K562 (cell line): Measurements from ENCODE around the gene OXSR1. TPM values are rescaled to one million over a fixed set of nuclear protein-coding genes. Genes with fewer than 3 reads are reported as not detected.
A peak's percentile ranks its signal among the peaks of the same experiment; 100 is the strongest.

Source experiments
- ELF4 ChIP-seq: fragments of 450-650 bp; formaldehyde crosslinking; IDR thresholded peaks from 2 replicates; pipeline ENCODE4 v1.4.0; 2022; ENCODE audit warnings: missing genetic modification characterization
- FIP1L1 ChIP-seq: fragments of 200-400 bp; formaldehyde crosslinking; IDR thresholded peaks from 2 replicates; pipeline ENCODE4 v1.6.1; 2018; ENCODE audit warnings: mild to moderate bottlenecking, low read depth, low read length; ENCODE audit not compliant: poor library complexity, severe bottlenecking
- FOXK2 ChIP-seq, 2 experiments: fragments of 450-650 bp; IDR thresholded peaks in 1 of 2; conservative IDR thresholded peaks in 1 of 2; 2 replicates each; pipeline ENCODE4 v1.6.1; 2016; ENCODE audit warnings: low read depth in 2 of 2, mild to moderate bottlenecking in 1 of 2
- FOXO4 ChIP-seq: fragments of 450-650 bp; formaldehyde crosslinking; IDR thresholded peaks from 2 replicates; pipeline ENCODE4 v1.4.0; 2020; ENCODE audit warnings: mild to moderate bottlenecking, moderate library complexity
- HDAC1 ChIP-seq, 2 experiments: fragments of 450-650 bp; IDR thresholded peaks; 2 replicates each; pipeline ENCODE4 v1.6.1; 2016 to 2017; ENCODE audit warnings: inconsistent platforms in 1 of 2, mild to moderate bottlenecking in 1 of 2, moderate library complexity in 1 of 2
- JUN ChIP-seq, 2 experiments: sonication (generic) in 1 of 2; formaldehyde crosslinking in 1 of 2; IDR thresholded peaks; 2 replicates each; pipeline versions ENCODE4 v1.6.1 to v1.8.0; 2012 to 2022; ENCODE audit warnings: borderline replicate concordance in 2 of 2, mild to moderate bottlenecking in 2 of 2, improper control_type of control experiment in 1 of 2, low read depth in 1 of 2, low read length in 1 of 2, missing genetic modification reagents in 1 of 2
- MED1 ChIP-seq: sonication (generic); formaldehyde crosslinking; IDR thresholded peaks from 2 replicates; pipeline ENCODE4 v1.8.1; 2023; ENCODE audit warnings: missing genetic modification reagents, borderline replicate concordance
- MXD1 ChIP-seq: fragments of 250-450 bp; sonication (Bioruptor Pico); IDR thresholded peaks from 2 replicates; pipeline ENCODE4 v1.8.0; 2021; ENCODE audit warnings: borderline replicate concordance, mild to moderate bottlenecking, moderate library complexity; ENCODE audit not compliant: poor library complexity, severe bottlenecking
- NBN ChIP-seq: fragments of 450-650 bp; IDR thresholded peaks from 2 replicates; pipeline ENCODE4 v1.6.1; 2016; ENCODE audit warnings: low read depth, mild to moderate bottlenecking
- NR1H2 ChIP-seq: sonication (generic); formaldehyde crosslinking; IDR thresholded peaks from 2 replicates; pipeline ENCODE4 v1.4.0; 2020; ENCODE audit warnings: mild to moderate bottlenecking, missing genetic modification reagents
- RBBP5 ChIP-seq: fragments of 200-600 bp; sonication (generic); IDR thresholded peaks from 2 replicates; pipeline ENCODE4 v1.6.1; 2012; ENCODE audit warnings: borderline replicate concordance, mild to moderate bottlenecking, low read length, control low read depth, inconsistent platforms; ENCODE audit not compliant: insufficient read depth, poor library complexity, severe bottlenecking
- RBFOX2 ChIP-seq: fragments of 200-400 bp; formaldehyde crosslinking; IDR thresholded peaks from 2 replicates; pipeline ENCODE4 v1.6.1; 2017; ENCODE audit warnings: low read depth, mild to moderate bottlenecking, low read length, moderate library complexity
- RBM34 ChIP-seq: fragments of 200-400 bp; formaldehyde crosslinking; IDR thresholded peaks from 2 replicates; pipeline ENCODE4 v1.6.1; 2018; ENCODE audit warnings: low read length, borderline replicate concordance; ENCODE audit not compliant: insufficient read depth
- RFX7 ChIP-seq: fragments of 250-450 bp; sonication (Bioruptor Pico); IDR thresholded peaks from 2 replicates; pipeline ENCODE4 v1.5.1; 2021; ENCODE audit warnings: mild to moderate bottlenecking
- SMAD4 ChIP-seq: fragments of 250-450 bp; sonication (Bioruptor Pico); conservative IDR thresholded peaks from 2 replicates; pipeline ENCODE4 v1.8.0; 2021; ENCODE audit warnings: inconsistent platforms, mild to moderate bottlenecking, moderate library complexity
- SUPT5H ChIP-seq: fragments of 450-650 bp; IDR thresholded peaks from 2 replicates; pipeline ENCODE4 v1.6.1; 2016
- TARDBP ChIP-seq: fragments of 450-650 bp; IDR thresholded peaks from 2 replicates; pipeline ENCODE4 v1.6.1; 2016
- THRAP3 ChIP-seq: fragments of 450-650 bp; IDR thresholded peaks from 2 replicates; pipeline ENCODE4 v1.6.1; 2016; ENCODE audit warnings: mild to moderate bottlenecking, inconsistent platforms, borderline replicate concordance
- TSC22D4 ChIP-seq: fragments of 450-650 bp; IDR thresholded peaks from 2 replicates; pipeline ENCODE4 v1.6.1; 2016; ENCODE audit warnings: missing genetic modification characterization, missing biosample characterization, control low read depth
- ZBTB49 ChIP-seq: sonication (generic); formaldehyde crosslinking; IDR thresholded peaks from 2 replicates; pipeline ENCODE4 v1.8.0; 2022; ENCODE audit warnings: missing genetic modification reagents, mild to moderate bottlenecking, borderline replicate concordance
- ZNF551 ChIP-seq: fragments of 250-450 bp; sonication (Bioruptor Pico); IDR thresholded peaks from 2 replicates; pipeline ENCODE4 v1.5.0; 2021; ENCODE audit warnings: mild to moderate bottlenecking, moderate library complexity
- ZNF75A ChIP-seq: fragments of 450-650 bp; formaldehyde crosslinking; IDR thresholded peaks from 2 replicates; pipeline ENCODE4 v1.4.0; 2020; ENCODE audit warnings: mild to moderate bottlenecking
- ZNF76 ChIP-seq: fragments of 250-450 bp; sonication (Bioruptor Pico); IDR thresholded peaks from 2 replicates; pipeline ENCODE4 v1.4.0; 2020; ENCODE audit warnings: mild to moderate bottlenecking, moderate library complexity, borderline replicate concordance
- ZNF830 ChIP-seq: fragments of 250-450 bp; sonication (Bioruptor Pico); IDR thresholded peaks from 2 replicates; pipeline ENCODE4 v1.5.0; 2021; ENCODE audit warnings: mild to moderate bottlenecking
- polyA plus RNA-seq, 8 experiments: library from polyadenylated mRNA; depleted of rRNA in 4 of 8; stranded (reverse) in 5 of 8; unstranded in 3 of 8; fragments of >200 nt; fragmentation: Nextera tagmentation in 2 of 8; fragmentation: Illumina TruSeq in 1 of 8; extraction: Ambion mirVana in 2 of 8; extraction: Trizol in 1 of 8; gene quantifications; 2 replicates each; pipeline versions ENCODE4 v1.2.1 to v1.2.3, GENCODE V29; 2011 to 2014; ENCODE audit warnings: inconsistent platforms in 1 of 8, missing spikeins in 1 of 8
- total RNA-seq, 7 experiments: library from RNA; depleted of rRNA in 6 of 7; stranded (reverse); fragments of >200 nt in 6 of 7; fragmentation: Illumina TruSeq in 2 of 7; extraction: Trizol in 2 of 7; gene quantifications; 2 replicates each; pipeline versions ENCODE4 v1.2.1 to v1.2.3, GENCODE V29; 2011 to 2021; ENCODE audit warnings: low replicate concordance in 1 of 7

The OXSR1 gene
- total and polyA plus RNA-seq, 9 of the 15 experiments (the other 6 are each of a cell fraction or from before 2014, with no cell fraction given) = 15.7 to 87.6 (median 48.7) TPM

GRCh38 chr3:38136777-38137614, 28.3 kb upstream of the OXSR1 start, which contains the start of gene ACAA1 (continued):
- TF ChIP-seq RBFOX2 = peak; percentile 88
- TF ChIP-seq TARDBP = no peak
- 0 out of 2 replicates have a peak, but pooled peaks have one; percentile 70 for TF ChIP-seq ZNF76 (CRISPR knock-in tag)
- TF ChIP-seq ZNF75A (CRISPR knock-in tag) = 0 out of 2 replicates have a peak, but pooled peaks have one; percentile 17
- TF ChIP-seq SUPT5H = peak; percentile 93
- no peak for TF ChIP-seq MED1 (CRISPR knock-in tag)
- TF ChIP-seq RBBP5 = peak; percentile 87
- TF ChIP-seq RFX7 (CRISPR knock-in tag) = no peak
- no peak for TF ChIP-seq ZNF830 (CRISPR knock-in tag)
- TF ChIP-seq NBN = 0 out of 2 replicates have a peak, but pooled peaks have one; percentile 21
- peak; percentile 67 to 78 for TF ChIP-seq FOXK2 (conservative IDR thresholded peaks at IDR 0.05 in 1 of 2, IDR thresholded peaks at IDR 0.05 in 1 of 2; ENCODE audit: low read depth in 2 of 2)
- TF ChIP-seq HDAC1 (IDR thresholded peaks at IDR 0.05) = peak in 1 of 2 experiments; percentile 7; a peak in 2 of 4 replicates
- no peak for TF ChIP-seq NR1H2 (CRISPR knock-in tag)
- TF ChIP-seq RBM34 = no peak
- no peak for TF ChIP-seq SMAD4
- TF ChIP-seq ELF4 (CRISPR knock-in tag) = peak; percentile 93
- no peak for TF ChIP-seq THRAP3
- TF ChIP-seq FOXO4 (CRISPR knock-in tag) = no peak
- no peak for TF ChIP-seq ZBTB49
- TF ChIP-seq MXD1 (CRISPR knock-in tag) = no peak
- no peak for TF ChIP-seq FIP1L1
- TF ChIP-seq JUN (IDR thresholded peaks at IDR 0.05; ENCODE audit: borderline replicate concordance, low read depth, low read length) = 0 out of 2 replicates have a peak, but pooled peaks have one; percentile 16
- TF ChIP-seq JUN (CRISPR knock-in tag; IDR thresholded peaks at IDR 0.05; ENCODE audit: borderline replicate concordance) = 0 out of 2 replicates have a peak, but pooled peaks have one; percentile 79
- no peak for TF ChIP-seq ZNF551 (CRISPR knock-in tag)
- TF ChIP-seq TSC22D4 (tag) = no peak
